PFSK-1 (cell line): Measurements from ENCODE around the gene ASGR1.

Experiments used
- FOXP2 ChIP-seq: optimal IDR thresholded peaks from 2 replicates; pipeline ENCODE3; 2011; ENCODE audit warnings: borderline replicate concordance, control low read depth, inconsistent platforms; ENCODE audit not compliant: insufficient read depth; ENCODE audit errors: extremely low read length, extremely low read depth
- POLR2AphosphoS5 ChIP-seq: IDR thresholded peaks from 2 replicates; pipeline ENCODE4 v1.6.1; 2012; ENCODE audit warnings: low read depth, mild to moderate bottlenecking, control low read depth, low read length, moderate library complexity
- SIN3A ChIP-seq: IDR thresholded peaks from 2 replicates; pipeline ENCODE4 v1.6.1; 2012; ENCODE audit warnings: mild to moderate bottlenecking, low read length, moderate library complexity, borderline replicate concordance; ENCODE audit not compliant: insufficient read depth
- TAF1 ChIP-seq: IDR thresholded peaks from 2 replicates; pipeline ENCODE4 v1.6.1; 2012; ENCODE audit warnings: low read length, control low read depth, borderline replicate concordance; ENCODE audit not compliant: insufficient read depth
- TF ChIP-seq, protein P1 (sequence below), 2 experiments: IDR thresholded peaks; 2 replicates each; pipeline versions ENCODE4 v1.6.1 to v1.8.0; 2011 to 2012; ENCODE audit warnings: low read depth in 2 of 2, low read length in 2 of 2, control low read depth in 1 of 2, inconsistent platforms in 1 of 2, mild to moderate bottlenecking in 1 of 2, moderate library complexity in 1 of 2; ENCODE audit not compliant: insufficient read depth in 1 of 2

ASGR1 gene

DNA sequence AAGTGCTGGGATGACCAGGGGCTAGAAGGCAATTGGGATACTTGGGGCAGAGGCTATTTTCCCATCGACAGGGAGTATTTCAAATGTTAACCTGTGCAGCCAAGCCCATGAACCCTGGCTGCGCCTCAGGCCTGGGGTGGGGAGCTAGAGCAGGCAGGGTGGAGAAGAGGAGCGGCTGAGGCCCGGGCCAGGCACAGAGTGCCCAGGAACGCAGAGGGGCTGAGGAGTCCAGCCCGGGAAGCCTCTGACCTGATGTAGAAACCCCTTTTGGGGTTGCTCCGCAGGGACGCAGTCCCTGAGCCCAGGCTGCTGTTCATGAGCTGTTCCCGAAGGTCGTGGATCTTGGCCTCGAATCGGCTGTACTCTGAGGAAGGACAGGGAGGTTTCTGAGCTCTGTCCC is 16.8 kb upstream of the ASGR1 start:
- TF ChIP-seq, protein P1, sequence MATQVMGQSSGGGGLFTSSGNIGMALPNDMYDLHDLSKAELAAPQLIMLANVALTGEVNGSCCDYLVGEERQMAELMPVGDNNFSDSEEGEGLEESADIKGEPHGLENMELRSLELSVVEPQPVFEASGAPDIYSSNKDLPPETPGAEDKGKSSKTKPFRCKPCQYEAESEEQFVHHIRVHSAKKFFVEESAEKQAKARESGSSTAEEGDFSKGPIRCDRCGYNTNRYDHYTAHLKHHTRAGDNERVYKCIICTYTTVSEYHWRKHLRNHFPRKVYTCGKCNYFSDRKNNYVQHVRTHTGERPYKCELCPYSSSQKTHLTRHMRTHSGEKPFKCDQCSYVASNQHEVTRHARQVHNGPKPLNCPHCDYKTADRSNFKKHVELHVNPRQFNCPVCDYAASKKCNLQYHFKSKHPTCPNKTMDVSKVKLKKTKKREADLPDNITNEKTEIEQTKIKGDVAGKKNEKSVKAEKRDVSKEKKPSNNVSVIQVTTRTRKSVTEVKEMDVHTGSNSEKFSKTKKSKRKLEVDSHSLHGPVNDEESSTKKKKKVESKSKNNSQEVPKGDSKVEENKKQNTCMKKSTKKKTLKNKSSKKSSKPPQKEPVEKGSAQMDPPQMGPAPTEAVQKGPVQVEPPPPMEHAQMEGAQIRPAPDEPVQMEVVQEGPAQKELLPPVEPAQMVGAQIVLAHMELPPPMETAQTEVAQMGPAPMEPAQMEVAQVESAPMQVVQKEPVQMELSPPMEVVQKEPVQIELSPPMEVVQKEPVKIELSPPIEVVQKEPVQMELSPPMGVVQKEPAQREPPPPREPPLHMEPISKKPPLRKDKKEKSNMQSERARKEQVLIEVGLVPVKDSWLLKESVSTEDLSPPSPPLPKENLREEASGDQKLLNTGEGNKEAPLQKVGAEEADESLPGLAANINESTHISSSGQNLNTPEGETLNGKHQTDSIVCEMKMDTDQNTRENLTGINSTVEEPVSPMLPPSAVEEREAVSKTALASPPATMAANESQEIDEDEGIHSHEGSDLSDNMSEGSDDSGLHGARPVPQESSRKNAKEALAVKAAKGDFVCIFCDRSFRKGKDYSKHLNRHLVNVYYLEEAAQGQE (IDR thresholded peaks at IDR 0.05; ENCODE audit: insufficient read depth in 1 of 2, low read depth in 2 of 2, low read length in 2 of 2), result no peak
- TF ChIP-seq POLR2AphosphoS5 (no peak), TAF1 (no peak), FOXP2 (no peak), SIN3A (no peak)

DNA sequence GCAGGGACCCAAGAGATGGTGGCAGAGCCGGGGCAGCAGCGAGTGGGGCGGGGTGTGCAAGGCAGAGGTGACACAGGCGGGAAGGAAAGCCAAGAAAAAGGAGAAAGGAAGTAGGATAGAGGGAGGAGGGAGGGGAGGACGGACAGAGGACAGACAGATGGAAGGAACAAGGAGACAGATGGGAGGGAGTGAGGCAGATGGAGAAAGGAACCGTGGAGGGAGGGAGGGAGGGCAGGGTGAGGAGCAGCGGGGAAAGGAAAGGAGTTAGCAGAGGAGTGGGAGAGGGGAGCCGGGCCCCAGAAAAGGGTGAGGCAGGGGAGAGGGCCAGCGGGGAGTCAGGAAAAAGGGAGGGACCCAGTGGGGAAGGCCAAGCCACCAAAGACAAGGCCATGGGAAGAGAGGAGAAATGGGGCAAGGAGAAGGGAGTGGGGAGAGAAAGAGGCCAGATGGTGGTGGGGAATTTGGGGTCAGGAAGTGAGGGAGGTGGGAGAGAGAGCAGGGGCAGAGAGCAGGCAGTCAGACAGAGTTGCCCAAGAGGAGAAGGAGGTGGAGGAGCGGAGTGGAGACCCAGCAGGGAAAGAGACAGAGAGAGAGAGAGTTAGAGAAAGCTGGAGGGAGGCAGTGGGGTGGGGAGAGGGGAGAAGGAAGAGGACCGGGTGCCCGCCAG is 13.2 kb upstream of the ASGR1 start:
- TF ChIP-seq, protein P1 (IDR thresholded peaks at IDR 0.05; ENCODE audit: insufficient read depth in 1 of 2, low read depth in 2 of 2, low read length in 2 of 2), result no peak

DNA sequence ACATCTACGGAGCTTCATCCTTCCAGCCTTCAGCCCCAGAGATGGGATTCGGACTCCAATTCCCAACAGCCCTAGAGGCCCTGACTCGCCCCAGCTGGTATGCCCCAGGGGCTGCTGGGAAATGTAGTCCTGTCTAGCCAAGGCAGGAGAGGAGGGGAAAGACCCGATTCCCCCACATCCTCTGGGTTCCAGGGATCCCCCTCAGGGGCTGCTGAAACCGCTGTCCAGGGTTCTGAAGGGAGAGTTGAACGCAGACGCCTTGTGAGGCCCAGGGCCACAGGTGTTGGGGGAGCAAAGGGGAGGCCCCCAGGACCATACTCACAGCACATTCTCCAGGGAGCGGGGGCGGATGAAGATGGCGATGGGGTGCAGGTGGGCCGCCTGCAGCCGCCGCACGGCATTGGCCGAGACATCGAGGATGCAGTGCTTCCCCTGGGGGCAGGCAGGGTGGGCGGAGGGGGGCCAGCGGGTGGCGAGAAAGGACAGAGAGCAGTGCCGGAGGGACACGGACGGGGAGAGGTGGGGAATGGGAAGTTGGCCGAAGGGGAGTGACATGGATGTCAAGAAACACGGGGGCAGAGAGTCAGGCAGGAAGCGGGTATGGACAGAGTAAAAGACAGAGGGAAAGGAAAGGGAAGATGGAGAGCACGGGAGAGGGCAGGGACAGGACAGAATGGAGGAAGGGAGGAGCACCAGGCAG is 12.6 kb upstream of the ASGR1 start:
- TF ChIP-seq, protein P1 (IDR thresholded peaks at IDR 0.05; ENCODE audit: insufficient read depth in 1 of 2, low read depth in 2 of 2, low read length in 2 of 2), result peak; percentile 71 to 87
- TF ChIP-seq SIN3A (no peak), POLR2AphosphoS5 (no peak), TAF1 (no peak), FOXP2 (no peak)

DNA sequence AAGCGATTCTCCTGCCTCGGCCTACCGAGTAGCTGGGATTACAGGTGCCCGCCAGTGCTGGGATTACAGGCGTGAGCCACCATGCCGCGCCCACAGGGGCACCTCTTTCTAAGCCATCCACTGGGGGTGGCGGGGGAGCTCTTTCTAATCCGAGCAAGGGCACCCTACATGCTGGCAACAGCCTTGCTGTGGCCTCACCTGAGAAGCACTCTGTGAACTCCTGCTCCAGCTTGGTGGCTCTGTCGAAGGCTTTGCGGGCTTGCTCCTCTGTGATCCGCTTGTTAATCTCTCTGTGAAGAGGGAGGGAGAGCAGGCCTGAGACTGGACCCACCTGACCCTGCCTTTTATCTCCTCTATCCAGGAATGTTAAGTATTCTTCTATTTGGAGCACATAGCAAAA is 11.9 kb upstream of the ASGR1 start:
- TF ChIP-seq, protein P1 (IDR thresholded peaks at IDR 0.05; ENCODE audit: insufficient read depth in 1 of 2, low read depth in 2 of 2, low read length in 2 of 2), result no peak
- TF ChIP-seq TAF1 (no peak), FOXP2 (no peak), POLR2AphosphoS5 (no peak), SIN3A (no peak)

DNA sequence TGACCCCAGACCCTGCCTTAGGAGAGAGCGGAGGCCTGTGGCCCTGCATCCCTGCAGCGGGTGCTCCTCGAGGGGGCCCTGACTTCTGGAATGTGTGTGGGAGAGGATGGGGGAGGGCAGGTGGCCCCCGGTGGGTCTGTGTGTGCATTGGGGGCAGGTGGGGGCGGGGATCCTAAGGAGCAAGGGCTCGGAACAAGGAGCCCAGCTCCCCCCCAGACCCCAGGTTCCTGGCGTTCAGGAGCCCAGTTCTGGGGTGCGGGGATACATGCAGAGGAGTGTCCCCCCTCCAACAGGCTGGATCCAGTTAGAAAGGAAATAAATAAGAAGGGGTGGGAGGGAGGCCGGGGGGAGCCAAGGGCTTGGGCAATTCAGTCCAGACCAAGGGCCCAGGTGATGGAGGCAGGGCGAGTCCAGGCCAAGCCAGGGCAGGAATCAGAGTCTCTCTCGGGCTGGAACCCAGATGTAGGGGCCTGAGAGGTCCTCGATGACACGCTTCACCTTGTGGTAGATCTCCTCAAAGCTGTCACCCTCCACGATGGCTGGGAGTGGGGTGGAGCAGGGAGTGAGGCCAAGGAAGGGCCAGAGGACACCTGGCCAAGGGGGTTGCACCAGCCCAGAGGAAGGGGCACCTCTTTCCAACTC is 11.2 kb upstream of the ASGR1 start:
- TF ChIP-seq SIN3A (no peak), TAF1 (no peak), POLR2AphosphoS5 (no peak), FOXP2 (no peak)
- TF ChIP-seq, protein P1 (IDR thresholded peaks at IDR 0.05; ENCODE audit: insufficient read depth in 1 of 2, low read depth in 2 of 2, low read length in 2 of 2), result no peak
